HS-27A (cell line): ENCODE measurements around the gene RABEP1.
A peak's percentile ranks its signal among the peaks of the same experiment; 100 is the strongest.
"Not testable (repeated sequence)": the region's sequence is repeated elsewhere in the genome, so short reads cannot be mapped to it uniquely, and the experiment has no call there.

Experiments used
- DNase-seq: peaks from one replicate; pipeline ENCODE4 v3.0.0-alpha.2; 2012; ENCODE audit warnings: low read depth, missing footprints

Gene RABEP1

GRCh38 chr17:5281814-5282641, at the start of gene RABEP1:
Gene RABEP1 (plus strand): TSS chr17:5282284. CDS start chr17:5282487, 203 bp downstream.
- DNase-seq, result no peak

- DNase-seq, result not testable (repeated sequence)
These were observed 48.6 kb upstream of the RABEP1 start for GRCh38 chr17:5233492-5233891.

GRCh38 chr17:5234645-5235576, 47.2 kb upstream of the RABEP1 start, which contains the start of gene SCIMP:
Gene SCIMP (minus strand): TSS chr17:5234860. CDS start chr17:5234755, 105 bp downstream.
- no peak for DNase-seq

- no peak for DNase-seq
These were observed 45.0 kb upstream of the RABEP1 start for GRCh38 chr17:5236938-5237540.

GRCh38 chr17:5237541-5238016, 44.5 kb upstream of the RABEP1 start:
- DNase-seq, result peak; percentile 23

GRCh38 chr17:5238333-5238732, 43.8 kb upstream of the RABEP1 start:
- no peak for DNase-seq

- DNase-seq, result not testable (repeated sequence)
These were observed 42.3 kb upstream of the RABEP1 start for GRCh38 chr17:5239769-5240168.

- no peak for DNase-seq
These were observed 40.0 kb upstream of the RABEP1 start for GRCh38 chr17:5241861-5242671.

- no peak for DNase-seq
These were observed 34.5 kb upstream of the RABEP1 start for GRCh38 chr17:5247621-5248020.

GRCh38 chr17:5248821-5249479, 33.1 kb upstream of the RABEP1 start:
- no peak for DNase-seq

- peak; percentile 11 for DNase-seq
These were observed 32.5 kb upstream of the RABEP1 start for GRCh38 chr17:5249615-5250014.

- no peak for DNase-seq
These were observed 27.7 kb upstream of the RABEP1 start for GRCh38 chr17:5254414-5254813.

GRCh38 chr17:5254903-5255521, 27.1 kb upstream of the RABEP1 start:
- no peak for DNase-seq

- no peak for DNase-seq
These were observed 25.0 kb upstream of the RABEP1 start for GRCh38 chr17:5257124-5257523.

- no peak for DNase-seq
These were observed 21.5 kb upstream of the RABEP1 start for GRCh38 chr17:5260542-5260941.

GRCh38 chr17:5262416-5262991, 19.6 kb upstream of the RABEP1 start:
- DNase-seq, result no peak

GRCh38 chr17:5263441-5263840, 18.6 kb upstream of the RABEP1 start:
- no peak for DNase-seq

- DNase-seq, result no peak
These were observed 17.2 kb upstream of the RABEP1 start for GRCh38 chr17:5264893-5265292.

- DNase-seq, result no peak
These were observed 12.7 kb upstream of the RABEP1 start for GRCh38 chr17:5269241-5269960.
